ENCODE measurements around the gene INO80E. TPM values are rescaled to one million over a fixed set of nuclear protein-coding genes. Genes with fewer than 3 reads are reported as not detected.
"Not testable (repeated sequence)": the region's sequence is repeated elsewhere in the genome, so short reads cannot be mapped to it uniquely, and the experiment has no call there.

INO80E gene
- total RNA-seq, 2 experiments from 2014 or later: 113 to 118 TPM

- H3K36me3 Mint-ChIP-seq: no peaks in the 10 kb centered on the region
- peak; percentile 48 for ATAC-seq (ENCODE audit: low read depth)
- H3K9me3 Mint-ChIP-seq: no peaks in the 10 kb centered on the region
- POLR2A ChIA-PET: interaction anchor here (1.5 kb wide), 1 partner anchor 85 kb away, joined by 3 read pairs; the partner anchor contains the start of gene KCTD13
- H3K4me1 Mint-ChIP-seq: peaks cover 3% of the 10 kb centered on the region
- peaks cover 34% of the 10 kb centered on the region for H3K27me3 Mint-ChIP-seq
- H3K27ac Mint-ChIP-seq: no peak within 1 kb of the TSS
- DNase-seq: peak; percentile 54
- H3K4me3 Mint-ChIP-seq: peak within 1 kb of the TSS; percentile 87
These were observed 15.0 kb downstream of the INO80E start, which contains the start of gene DOC2A for GRCh38 chr16:30010844-30011713. Gene DOC2A (minus strand): TSS chr16:30011027. CDS start chr16:30010222, 805 bp downstream.

GRCh38 chr16:30011714-30012504, 15.9 kb downstream of the INO80E start:
- ATAC-seq (ENCODE audit: low read depth): no peak
- Mint-ChIP-seq H3K9me3 (no peaks in the 10 kb centered on the region), H3K4me3 (peak overlapping the region; percentile 87), H3K36me3 (no peaks in the 10 kb centered on the region), H3K4me1 (peaks cover 3% of the 10 kb centered on the region), H3K27ac (peak overlapping the region; percentile 68), H3K27me3 (peaks cover 34% of the 10 kb centered on the region)
- no peak for DNase-seq
- POLR2A ChIA-PET: no interaction called here

DNA sequence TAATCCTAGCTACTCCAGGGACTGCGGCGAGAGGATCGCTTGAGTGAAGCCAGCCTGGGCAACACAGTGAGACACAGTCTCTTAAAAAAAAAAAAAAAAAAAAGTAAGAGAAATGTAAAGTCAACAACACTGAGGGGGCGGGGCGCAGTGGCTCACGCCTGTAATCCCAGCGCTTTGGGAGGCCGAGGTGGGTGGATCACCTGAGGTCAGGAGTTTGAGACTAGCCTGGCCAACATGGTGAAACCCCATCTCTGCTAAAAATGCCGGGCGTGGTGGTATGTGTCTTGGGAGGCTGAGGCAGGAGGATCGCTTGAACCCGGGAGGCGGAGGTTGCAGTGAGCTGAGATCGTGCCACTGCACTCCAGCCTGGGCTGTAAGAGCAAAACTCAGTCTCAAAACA, 16.6 kb downstream of the INO80E start:
- not testable (repeated sequence) for H3K4me1 Mint-ChIP-seq; H3K36me3 Mint-ChIP-seq; ATAC-seq (ENCODE audit: low read depth); H3K4me3 Mint-ChIP-seq; H3K9me3 Mint-ChIP-seq; H3K27ac Mint-ChIP-seq; DNase-seq
- peaks cover 34% of the 10 kb centered on the region for H3K27me3 Mint-ChIP-seq
- POLR2A ChIA-PET: interaction anchor here (0.7 to 1.2 kb wide), 2 partner anchors 15 to 312 kb away, joined by 3 to 4 read pairs; no protein-coding TSS in a partner anchor

DNA sequence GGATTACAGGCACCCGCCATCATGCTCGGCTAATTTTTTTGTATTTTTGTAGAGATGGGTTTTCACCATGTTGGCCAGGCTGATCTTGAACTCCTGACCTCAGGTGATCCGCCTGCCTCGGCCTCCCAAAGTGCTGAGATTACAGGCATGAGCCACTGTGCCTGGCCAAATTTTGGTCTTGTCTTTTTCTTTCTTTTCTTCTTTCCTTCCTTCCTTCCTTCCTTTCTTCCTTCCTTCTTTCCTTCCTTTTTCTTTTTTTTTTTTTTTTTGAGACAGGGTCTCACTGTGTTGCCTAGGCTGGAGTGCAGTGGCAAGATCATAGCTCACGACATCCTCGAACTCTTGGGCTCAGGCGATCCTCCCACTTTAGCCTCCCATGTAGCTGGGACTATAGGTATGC, 19.4 kb downstream of the INO80E start:
- H3K27ac Mint-ChIP-seq; ATAC-seq (ENCODE audit: low read depth); H3K4me1 Mint-ChIP-seq; POLR2A ChIA-PET; H3K4me3 Mint-ChIP-seq; H3K9me3 Mint-ChIP-seq; H3K36me3 Mint-ChIP-seq; DNase-seq: not testable (repeated sequence)
- H3K27me3 Mint-ChIP-seq: peaks cover 27% of the 10 kb centered on the region

DNA sequence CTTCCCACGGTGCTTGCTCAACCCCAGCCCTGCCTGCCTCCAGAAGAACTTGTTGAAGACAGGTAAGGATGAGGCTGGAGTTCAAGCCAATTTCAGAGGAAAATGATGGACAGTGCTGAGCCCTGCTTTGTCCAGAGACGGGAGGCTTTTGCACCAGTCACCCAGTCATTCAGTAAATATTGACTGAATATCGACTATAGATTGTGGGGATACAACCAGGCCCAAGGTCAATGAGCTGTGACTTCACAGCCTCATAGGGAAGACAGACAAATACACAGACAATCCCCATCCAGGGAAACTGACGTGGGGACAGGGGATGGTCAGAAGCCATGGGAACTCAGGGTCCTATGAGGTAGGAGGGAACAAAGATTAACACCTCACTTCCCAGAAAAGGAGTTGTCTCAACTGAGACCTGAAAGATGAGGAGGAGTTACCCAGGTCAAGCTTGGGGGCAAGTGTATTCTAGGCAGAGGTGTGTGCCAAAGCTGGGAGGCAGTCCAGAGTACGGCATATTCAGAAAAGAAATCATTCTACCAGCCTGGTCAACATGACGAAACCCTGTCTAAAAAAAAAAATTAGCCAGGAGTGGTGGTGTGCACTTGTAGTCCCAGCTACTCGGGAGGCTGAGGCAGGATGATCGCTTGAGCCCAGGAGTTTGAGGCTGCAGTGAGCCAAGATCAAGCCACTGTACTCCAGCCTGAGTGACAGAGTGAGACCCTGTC, 20.7 kb downstream of the INO80E start:
- Mint-ChIP-seq H3K36me3 (no peaks in the 10 kb centered on the region), H3K4me3 (no peak overlapping the region), H3K4me1 (peaks cover 10% of the 10 kb centered on the region), H3K27me3 (peaks cover 20% of the 10 kb centered on the region), H3K9me3 (no peaks in the 10 kb centered on the region), H3K27ac (no peak overlapping the region)
- DNase-seq (no peak), ATAC-seq (ENCODE audit: low read depth) (no peak)
- POLR2A ChIA-PET: no interaction called here

GRCh38 chr16:30017277-30017656, 21.2 kb downstream of the INO80E start:
- Mint-ChIP-seq H3K27me3 (peaks cover 14% of the 10 kb centered on the region), H3K9me3 (no peaks in the 10 kb centered on the region), H3K36me3 (no peaks in the 10 kb centered on the region), H3K27ac (no peak overlapping the region), H3K4me3 (no peak overlapping the region), H3K4me1 (peaks cover 7% of the 10 kb centered on the region)
- POLR2A ChIA-PET: no interaction called here
- ATAC-seq (ENCODE audit: low read depth) (no peak), DNase-seq (no peak)

DNA sequence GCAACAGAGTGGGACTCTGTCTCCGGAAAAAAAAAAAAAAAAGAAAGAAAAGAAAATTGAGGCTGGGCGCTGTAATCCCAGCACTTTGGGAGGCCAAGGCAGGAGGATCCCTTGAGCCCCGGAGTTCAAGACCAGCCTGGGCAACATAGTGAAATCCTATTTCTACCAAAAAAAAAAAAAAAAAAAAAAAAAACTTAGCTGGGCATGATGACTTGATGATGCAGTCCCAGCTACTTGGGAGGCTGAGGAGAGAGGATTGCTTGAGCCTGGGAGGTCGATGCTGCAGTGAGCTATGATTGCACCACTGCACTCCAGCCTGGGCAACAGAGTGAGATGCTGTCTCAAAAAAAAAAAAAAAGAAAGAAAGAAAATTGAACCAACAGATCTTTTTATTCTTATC, 21.9 kb downstream of the INO80E start:
- H3K27ac Mint-ChIP-seq; H3K36me3 Mint-ChIP-seq; DNase-seq; ATAC-seq (ENCODE audit: low read depth); H3K9me3 Mint-ChIP-seq; H3K4me3 Mint-ChIP-seq; H3K27me3 Mint-ChIP-seq; H3K4me1 Mint-ChIP-seq: not testable (repeated sequence)
- POLR2A ChIA-PET: interaction anchor here (0.7 kb wide), 2 partner anchors 12 to 198 kb away, joined by 3 to 9 read pairs; partner anchors contain the start of gene MVP

GRCh38 chr16:30018731-30019158, 22.7 kb downstream of the INO80E start:
- Mint-ChIP-seq H3K36me3 (no peaks in the 10 kb centered on the region), H3K9me3 (no peaks in the 10 kb centered on the region), H3K27ac (no peak overlapping the region), H3K27me3 (peaks cover 5% of the 10 kb centered on the region), H3K4me3 (no peak overlapping the region), H3K4me1 (peaks cover 7% of the 10 kb centered on the region)
- ATAC-seq (ENCODE audit: low read depth) (no peak), DNase-seq (no peak)
- POLR2A ChIA-PET: no interaction called here

GRCh38 chr16:30022887-30023286, 26.8 kb downstream of the INO80E start, which contains the start of gene C16orf92:
Gene C16orf92 (plus strand): TSS chr16:30023198. CDS start chr16:30023341, 143 bp downstream.
- no peak for DNase-seq

GRCh38 chr16:30023586-30023985, 27.5 kb downstream of the INO80E start:
- H3K27ac Mint-ChIP-seq: no peak overlapping the region
- H3K9me3 Mint-ChIP-seq: no peaks in the 10 kb centered on the region
- H3K4me1 Mint-ChIP-seq: peaks cover 9% of the 10 kb centered on the region
- no peak overlapping the region for H3K4me3 Mint-ChIP-seq
- POLR2A ChIA-PET: interaction anchor here (0.5 kb wide), 1 partner anchor 262 kb away, joined by 4 read pairs; no protein-coding TSS in a partner anchor
- DNase-seq: no peak
- H3K27me3 Mint-ChIP-seq: peaks cover 18% of the 10 kb centered on the region
- no peaks in the 10 kb centered on the region for H3K36me3 Mint-ChIP-seq
- ATAC-seq (ENCODE audit: low read depth): no peak

More at GRCh38 chr16:30022887-30023286, 26.8 kb downstream of the INO80E start, which contains the start of gene C16orf92:
- peaks cover 9% of the 10 kb centered on the region for H3K4me1 Mint-ChIP-seq
- H3K4me3 Mint-ChIP-seq: no peak within 1 kb of the TSS
- H3K9me3 Mint-ChIP-seq: no peaks in the 10 kb centered on the region
- H3K27ac Mint-ChIP-seq: no peak within 1 kb of the TSS
- POLR2A ChIA-PET: no interaction called here
- ATAC-seq (ENCODE audit: low read depth): no peak
- peaks cover 14% of the 10 kb centered on the region for H3K27me3 Mint-ChIP-seq
- H3K36me3 Mint-ChIP-seq: no peaks in the 10 kb centered on the region

DNA sequence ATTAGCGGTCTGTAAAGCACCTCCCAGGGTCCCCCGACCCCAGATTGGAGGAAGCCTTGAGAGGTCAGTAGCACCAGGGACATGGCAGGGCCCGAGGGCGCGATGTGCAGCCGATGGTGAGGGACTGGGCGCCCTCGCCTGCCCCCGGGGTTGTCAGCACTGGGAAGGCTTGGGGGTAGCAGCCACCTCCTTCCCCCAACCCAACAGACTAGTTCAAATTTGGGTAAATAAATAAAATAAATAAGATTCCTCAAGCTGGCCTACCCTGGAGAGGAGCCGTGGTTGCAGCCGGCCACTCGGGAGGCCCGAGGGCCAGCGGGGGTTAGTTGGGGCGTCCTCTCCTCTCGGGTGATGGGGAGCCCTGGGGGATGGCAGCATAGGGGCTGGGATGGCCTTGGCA, 28.4 kb downstream of the INO80E start:
- Mint-ChIP-seq H3K4me1 (peaks cover 9% of the 10 kb centered on the region), H3K36me3 (no peaks in the 10 kb centered on the region), H3K9me3 (no peaks in the 10 kb centered on the region), H3K27me3 (peaks cover 24% of the 10 kb centered on the region), H3K27ac (no peak overlapping the region), H3K4me3 (no peak overlapping the region)
- DNase-seq (no peak), ATAC-seq (ENCODE audit: low read depth) (no peak)
- POLR2A ChIA-PET: no interaction called here

- H3K4me1 Mint-ChIP-seq: peaks cover 9% of the 10 kb centered on the region
- H3K9me3 Mint-ChIP-seq: no peaks in the 10 kb centered on the region
- H3K27me3 Mint-ChIP-seq: peaks cover 32% of the 10 kb centered on the region
- no peak for ATAC-seq (ENCODE audit: low read depth)
- DNase-seq: no peak
- no peaks in the 10 kb centered on the region for H3K36me3 Mint-ChIP-seq
- no peak overlapping the region for H3K4me3 Mint-ChIP-seq
- no peak overlapping the region for H3K27ac Mint-ChIP-seq
- POLR2A ChIA-PET: no interaction called here
These were observed 29.1 kb downstream of the INO80E start for GRCh38 chr16:30025156-30025555.

GRCh38 chr16:30025574-30025973, 29.5 kb downstream of the INO80E start:
- H3K36me3 Mint-ChIP-seq: no peaks in the 10 kb centered on the region
- ATAC-seq (ENCODE audit: low read depth): no peak
- DNase-seq: no peak
- H3K27me3 Mint-ChIP-seq: peaks cover 35% of the 10 kb centered on the region
- H3K27ac Mint-ChIP-seq: no peak overlapping the region
- POLR2A ChIA-PET: no interaction called here
- no peaks in the 10 kb centered on the region for H3K9me3 Mint-ChIP-seq
- no peak overlapping the region for H3K4me3 Mint-ChIP-seq
- H3K4me1 Mint-ChIP-seq: peaks cover 8% of the 10 kb centered on the region

All from activated naive CD8-positive, alpha-beta T cell treated with anti-CD3 and anti-CD28 coated beads, Interleukin-2, amount 10 ng/mL, durations not matched to agents 7 days and 5 days (primary cell).